MM.1S (cell line): ENCODE results near the gene GTPBP4.

Experiments used
- DNase-seq: peaks from one replicate; pipeline ENCODE4 v3.0.0-alpha.2; 2015
- H2AFZ ChIP-seq: fragments of 300-600 bp; sonication (generic); 2 replicates; pipeline ENCODE4 v1.6.0; 2016; ENCODE audit warnings: antibody characterized with exemption, low read length
- H3F3A ChIP-seq: fragments of 300-600 bp; sonication (generic); 2 replicates; pipeline ENCODE4 v1.6.1; 2016; ENCODE audit warnings: mild to moderate bottlenecking, antibody characterized with exemption, low read length, moderate library complexity, mixed read lengths; ENCODE audit not compliant: insufficient read depth
- H3K27ac ChIP-seq: fragments of 300-600 bp; sonication (generic); 2 replicates; pipeline ENCODE4 v1.5.1; 2016; ENCODE audit warnings: mild to moderate bottlenecking, low read length
- H3K27me3 ChIP-seq: fragments of 300-600 bp; sonication (generic); replicated peaks from 2 replicates; pipeline ENCODE4 v1.6.0; 2016; ENCODE audit warnings: low read length; ENCODE audit not compliant: insufficient read depth
- H3K36me3 ChIP-seq: fragments of 300-600 bp; sonication (generic); replicated peaks from 2 replicates; pipeline ENCODE4 v1.6.1; 2016; ENCODE audit warnings: mild to moderate bottlenecking, low read length, mixed read lengths; ENCODE audit not compliant: insufficient read depth
- H3K4me1 ChIP-seq: fragments of 300-600 bp; sonication (generic); 2 replicates; pipeline ENCODE4 v1.6.1; 2016; ENCODE audit warnings: low read length, mixed read lengths
- H3K4me2 ChIP-seq: fragments of 300-600 bp; sonication (generic); 2 replicates; pipeline ENCODE4 v1.6.0; 2016; ENCODE audit warnings: low read depth, low read length
- H3K4me3 ChIP-seq: fragments of 300-600 bp; sonication (generic); 2 replicates; pipeline ENCODE4 v1.5.1; 2016; ENCODE audit warnings: low read length, mixed read lengths
- H3K79me2 ChIP-seq: fragments of 300-600 bp; sonication (generic); 2 replicates; pipeline ENCODE4 v1.6.1; 2016; ENCODE audit warnings: mixed run types, low read length, mixed read lengths
- H3K9ac ChIP-seq: fragments of 300-600 bp; sonication (generic); 2 replicates; pipeline ENCODE4 v1.6.1; 2016; ENCODE audit warnings: low read length, mixed read lengths
- H3K9me2 ChIP-seq: fragments of 300-600 bp; sonication (generic); replicated peaks from 2 replicates; pipeline ENCODE4 v1.6.1; 2016; ENCODE audit warnings: mild to moderate bottlenecking, low read length, mixed read lengths; ENCODE audit not compliant: insufficient read depth
- H3K9me3 ChIP-seq: fragments of 300-600 bp; sonication (generic); replicated peaks from 2 replicates; pipeline ENCODE4 v1.6.1; 2016; ENCODE audit warnings: mild to moderate bottlenecking, low read length, mixed read lengths; ENCODE audit not compliant: insufficient read depth
- H4K20me1 ChIP-seq: fragments of 300-600 bp; sonication (generic); 2 replicates; pipeline ENCODE4 v1.6.1; 2016; ENCODE audit warnings: mild to moderate bottlenecking, low read length, moderate library complexity, mixed read lengths; ENCODE audit not compliant: insufficient read depth
- EZH2 ChIP-seq: fragments of 300-600 bp; sonication (generic); optimal IDR thresholded peaks from 2 replicates; pipeline ENCODE3; 2017; ENCODE audit warnings: low read depth, mild to moderate bottlenecking, antibody characterized with exemption, low read length, mixed read lengths
- EZH2phosphoT487 ChIP-seq: fragments of 300-600 bp; sonication (generic); IDR thresholded peaks from 2 replicates; pipeline ENCODE4 v1.6.1; 2018; ENCODE audit warnings: antibody characterized with exemption, low read length
- TF ChIP-seq, protein P1 (sequence below): fragments of 300-600 bp; sonication (generic); IDR thresholded peaks from 2 replicates; pipeline ENCODE4 v1.5.1; 2016; ENCODE audit warnings: antibody characterized with exemption, low read length, mixed read lengths

The GTPBP4 gene

DNA sequence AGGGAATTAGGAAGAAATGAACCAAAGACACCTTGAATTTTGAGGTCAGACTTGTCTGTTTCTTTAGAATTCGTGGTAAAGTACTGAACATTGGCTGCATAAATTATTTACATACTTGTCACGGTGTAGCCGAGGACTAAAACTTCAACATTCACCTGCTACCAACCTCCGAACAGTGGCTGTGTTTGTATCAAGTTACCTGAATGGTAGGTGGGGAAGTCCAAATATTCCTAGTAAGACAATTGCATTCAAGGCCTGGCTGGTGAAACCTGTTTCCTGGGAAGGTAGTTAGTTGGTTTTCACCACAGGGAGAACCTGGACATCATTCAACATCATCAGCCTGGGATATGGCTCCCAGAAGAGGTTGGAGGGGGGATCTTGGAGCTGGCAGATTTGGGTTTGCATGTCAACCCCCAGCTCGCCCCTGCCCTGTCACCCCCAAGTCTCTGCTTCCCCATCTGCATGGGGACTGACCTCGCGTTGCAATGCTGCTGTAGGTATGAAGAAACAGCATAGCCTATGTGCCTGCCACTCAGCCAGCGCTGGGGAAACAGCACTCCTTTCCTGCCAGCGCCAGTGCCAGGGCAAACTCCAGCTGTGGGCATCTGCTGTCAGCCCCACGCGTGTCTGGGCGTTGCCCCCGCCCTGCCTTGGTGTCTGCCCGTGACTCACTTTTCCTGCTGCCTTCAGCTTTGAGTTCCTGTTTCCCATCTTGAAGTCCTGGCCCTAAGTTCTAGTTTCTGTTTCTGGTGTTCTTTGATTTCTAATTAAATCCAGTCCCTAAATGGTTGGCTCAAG is 44.0 kb upstream of the GTPBP4 start:
- Histone ChIP-seq H3K27me3 (no peaks in the 10 kb centered on the region), H3K4me3 (no peak overlapping the region), H3K9ac (no peak overlapping the region), H3K9me2 (no peaks in the 10 kb centered on the region), H2AFZ (no peak overlapping the region), H3K27ac (no peak overlapping the region), H3K36me3 (no peaks in the 10 kb centered on the region), H3K4me2 (no peak overlapping the region), H3K9me3 (no peaks in the 10 kb centered on the region), H3K4me1 (no peaks in the 10 kb centered on the region), H4K20me1 (no peaks in the 10 kb centered on the region), H3F3A (no peaks in the 10 kb centered on the region), H3K79me2 (no peaks in the 10 kb centered on the region)
- no peak for DNase-seq
- TF ChIP-seq EZH2phosphoT487: no peak
- no peak for TF ChIP-seq EZH2

DNA sequence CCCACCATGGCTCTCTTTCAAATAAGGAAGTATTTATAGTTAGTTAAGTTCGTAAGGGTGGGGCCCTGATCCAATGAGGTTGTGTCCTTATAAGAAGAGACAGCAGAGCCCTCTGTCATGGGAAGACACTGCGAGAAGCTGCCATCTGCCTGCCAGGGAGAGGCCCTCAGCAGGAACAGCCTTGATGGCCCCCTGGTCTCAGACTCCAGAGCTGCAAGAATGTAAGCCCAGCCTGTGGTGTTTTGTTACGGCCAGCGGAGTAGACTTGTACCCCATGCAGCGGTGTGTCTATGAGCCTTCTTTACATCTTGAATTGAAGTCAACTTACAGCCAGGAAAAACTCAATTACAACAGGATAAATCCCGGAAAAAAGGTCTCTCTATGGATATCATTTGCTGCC is 42.5 kb upstream of the GTPBP4 start:
- TF ChIP-seq, protein P1, sequence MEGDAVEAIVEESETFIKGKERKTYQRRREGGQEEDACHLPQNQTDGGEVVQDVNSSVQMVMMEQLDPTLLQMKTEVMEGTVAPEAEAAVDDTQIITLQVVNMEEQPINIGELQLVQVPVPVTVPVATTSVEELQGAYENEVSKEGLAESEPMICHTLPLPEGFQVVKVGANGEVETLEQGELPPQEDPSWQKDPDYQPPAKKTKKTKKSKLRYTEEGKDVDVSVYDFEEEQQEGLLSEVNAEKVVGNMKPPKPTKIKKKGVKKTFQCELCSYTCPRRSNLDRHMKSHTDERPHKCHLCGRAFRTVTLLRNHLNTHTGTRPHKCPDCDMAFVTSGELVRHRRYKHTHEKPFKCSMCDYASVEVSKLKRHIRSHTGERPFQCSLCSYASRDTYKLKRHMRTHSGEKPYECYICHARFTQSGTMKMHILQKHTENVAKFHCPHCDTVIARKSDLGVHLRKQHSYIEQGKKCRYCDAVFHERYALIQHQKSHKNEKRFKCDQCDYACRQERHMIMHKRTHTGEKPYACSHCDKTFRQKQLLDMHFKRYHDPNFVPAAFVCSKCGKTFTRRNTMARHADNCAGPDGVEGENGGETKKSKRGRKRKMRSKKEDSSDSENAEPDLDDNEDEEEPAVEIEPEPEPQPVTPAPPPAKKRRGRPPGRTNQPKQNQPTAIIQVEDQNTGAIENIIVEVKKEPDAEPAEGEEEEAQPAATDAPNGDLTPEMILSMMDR: no peak
- TF ChIP-seq EZH2phosphoT487 (no peak), EZH2 (no peak)
- H3K36me3 ChIP-seq: no peaks in the 10 kb centered on the region
- H4K20me1 ChIP-seq: no peaks in the 10 kb centered on the region
- H3K9me3 ChIP-seq: no peaks in the 10 kb centered on the region
- no peaks in the 10 kb centered on the region for H3K79me2 ChIP-seq
- no peaks in the 10 kb centered on the region for H3K27me3 ChIP-seq
- H3F3A ChIP-seq: no peaks in the 10 kb centered on the region
- H3K27ac ChIP-seq: no peak overlapping the region
- H3K4me2 ChIP-seq: no peak overlapping the region
- no peaks in the 10 kb centered on the region for H3K4me1 ChIP-seq
- H3K9me2 ChIP-seq: no peaks in the 10 kb centered on the region
- H3K9ac ChIP-seq: no peak overlapping the region
- no peak overlapping the region for H2AFZ ChIP-seq
- H3K4me3 ChIP-seq: no peak overlapping the region
- no peak for DNase-seq

DNA sequence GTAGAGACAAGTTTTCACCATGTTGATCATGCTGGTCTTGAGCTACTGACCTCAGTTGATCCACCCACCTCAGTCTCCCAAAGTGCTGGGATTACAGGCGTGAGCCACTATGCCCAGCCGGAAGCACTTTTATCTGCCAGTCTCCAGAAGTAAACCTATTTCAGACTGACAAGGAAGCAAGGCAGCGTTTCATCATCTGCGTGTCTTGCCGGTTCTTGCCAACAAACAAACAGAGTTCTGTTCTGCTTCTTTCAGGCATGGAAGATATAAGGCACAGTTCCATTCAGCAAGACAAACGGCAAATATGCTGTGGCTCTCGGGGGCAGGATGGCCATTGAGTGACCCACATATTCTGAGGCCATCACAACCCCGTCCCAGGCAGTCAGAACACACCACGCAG is 41.2 kb upstream of the GTPBP4 start:
- Histone ChIP-seq H3K4me1 (no peaks in the 10 kb centered on the region), H3K9me3 (no peaks in the 10 kb centered on the region), H3F3A (no peaks in the 10 kb centered on the region), H3K4me2 (no peak overlapping the region), H4K20me1 (no peaks in the 10 kb centered on the region), H3K4me3 (no peak overlapping the region), H3K9ac (no peak overlapping the region), H3K27me3 (no peaks in the 10 kb centered on the region), H3K27ac (no peak overlapping the region), H3K9me2 (no peaks in the 10 kb centered on the region), H2AFZ (no peak overlapping the region), H3K36me3 (no peaks in the 10 kb centered on the region), H3K79me2 (no peaks in the 10 kb centered on the region)
- no peak for DNase-seq
- TF ChIP-seq EZH2phosphoT487 (no peak), EZH2 (no peak)
- TF ChIP-seq, protein P1: no peak

DNA sequence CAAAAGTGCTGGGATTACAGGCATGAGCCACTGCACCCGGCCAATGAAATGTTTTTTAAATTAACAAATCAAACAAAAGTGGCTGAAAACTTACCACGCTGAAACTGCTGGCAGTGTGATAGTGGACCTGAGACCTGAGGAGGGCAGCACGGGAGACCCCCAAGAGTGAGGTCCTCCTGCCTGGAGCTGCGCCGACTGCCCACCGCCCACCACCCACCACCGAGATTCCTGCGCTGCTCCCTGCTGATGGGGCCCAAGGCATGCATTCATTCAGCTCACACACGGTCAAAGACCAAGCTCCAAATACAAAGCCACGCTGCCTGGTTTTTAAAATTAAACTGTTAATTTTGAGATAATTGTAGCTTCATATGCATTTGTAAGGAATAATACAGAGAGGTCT is 40.4 kb upstream of the GTPBP4 start:
- Histone ChIP-seq H3K79me2 (no peaks in the 10 kb centered on the region), H3K4me2 (no peak overlapping the region), H3K9me3 (no peaks in the 10 kb centered on the region), H3K9ac (no peak overlapping the region), H3F3A (no peaks in the 10 kb centered on the region), H2AFZ (no peak overlapping the region), H3K27ac (no peak overlapping the region), H3K36me3 (no peaks in the 10 kb centered on the region), H3K9me2 (no peaks in the 10 kb centered on the region), H3K4me1 (no peaks in the 10 kb centered on the region), H3K27me3 (no peaks in the 10 kb centered on the region), H4K20me1 (no peaks in the 10 kb centered on the region), H3K4me3 (no peak overlapping the region)
- TF ChIP-seq, protein P1: no peak
- no peak for TF ChIP-seq EZH2phosphoT487
- no peak for TF ChIP-seq EZH2
- no peak for DNase-seq
